HEK293 (cell line): ENCODE data around the gene GCH1.

ENCODE experiments used
- CTCF ChIA-PET: fragments of 350-600 bp; formaldehyde crosslinking; extraction: SDS; loops from one replicate; lab custom pipeline; 2021; ENCODE audit warnings: antibody characterized with exemption; lab: Yijun Ruan, JAX
- POLR2A ChIA-PET: fragments of 300-600 bp; formaldehyde crosslinking; extraction: SDS; loops from one replicate; lab custom pipeline; 2020; ENCODE audit warnings: antibody characterized with exemption, inconsistent platforms; lab: Yijun Ruan, JAX
- H3K27ac ChIP-seq: fragments of 200-500 bp; sonication (Bioruptor generic); 2 replicates; pipeline ENCODE4 v1.5.1; 2014; ENCODE audit warnings: low read depth, low read length, control low read depth, inconsistent platforms; ENCODE audit errors: extremely low read depth
- H3K36me3 ChIP-seq, 2 experiments: fragments of 200-500 bp in 1 of 2; sonication (Bioruptor generic) in 1 of 2; 1 replicate in 1 of 2; 2 replicates in 1 of 2; pipeline ENCODE4 v1.5.1; 2014 to 2017; ENCODE audit warnings: inconsistent platforms in 2 of 2, low read length in 2 of 2; ENCODE audit not compliant: control insufficient read depth in 2 of 2, insufficient read depth in 1 of 2
- H3K4me1 ChIP-seq: fragments of 200-500 bp; sonication (Bioruptor generic); 2 replicates; pipeline ENCODE4 v1.5.1; 2014; ENCODE audit warnings: mild to moderate bottlenecking, low read length, inconsistent platforms; ENCODE audit not compliant: control insufficient read depth, insufficient read depth
- H3K4me3 ChIP-seq: 2 replicates; pipeline ENCODE4 v1.5.1; 2011; ENCODE audit warnings: low read depth, mild to moderate bottlenecking, control low read depth, low read length, moderate library complexity
- H3K9me3 ChIP-seq: fragments of 200-500 bp; sonication (Bioruptor generic); 2 replicates; pipeline ENCODE4 v1.5.1; 2014; ENCODE audit warnings: low read depth, low read length, inconsistent platforms; ENCODE audit not compliant: control insufficient read depth, insufficient read depth
- AEBP2 ChIP-seq: fragments of 450-650 bp; formaldehyde crosslinking; IDR thresholded peaks from 2 replicates; pipeline ENCODE4 v1.5.1; 2016; ENCODE audit warnings: missing biosample characterization, missing genetic modification characterization, borderline replicate concordance
- ELK4 ChIP-seq: IDR thresholded peaks from 2 replicates; pipeline ENCODE4 v1.6.1; 2011; ENCODE audit warnings: mild to moderate bottlenecking, low read depth, low read length, borderline replicate concordance
- MYNN ChIP-seq: fragments of 450-650 bp; formaldehyde crosslinking; IDR thresholded peaks from 2 replicates; pipeline ENCODE4 v1.5.1; 2016; ENCODE audit warnings: missing biosample characterization, missing genetic modification characterization, borderline replicate concordance
- MZF1 ChIP-seq: fragments of 450-650 bp; formaldehyde crosslinking; IDR thresholded peaks from 2 replicates; pipeline ENCODE4 v1.5.1; 2017; ENCODE audit warnings: missing biosample characterization, missing genetic modification characterization, borderline replicate concordance
- PRDM1 ChIP-seq: fragments of 450-650 bp; formaldehyde crosslinking; IDR thresholded peaks from 2 replicates; pipeline ENCODE4; 2016; ENCODE audit warnings: missing biosample characterization, missing genetic modification characterization
- REST ChIP-seq: fragments of 450-650 bp; formaldehyde crosslinking; IDR thresholded peaks from 2 replicates; pipeline ENCODE4 v1.5.1; 2016; ENCODE audit warnings: missing biosample characterization, missing genetic modification characterization
- SCRT1 ChIP-seq: fragments of 450-650 bp; formaldehyde crosslinking; IDR thresholded peaks from 2 replicates; pipeline ENCODE4 v1.5.1; 2016; ENCODE audit warnings: missing biosample characterization, missing genetic modification characterization, borderline replicate concordance
- SCRT2 ChIP-seq: fragments of 450-650 bp; formaldehyde crosslinking; IDR thresholded peaks from 2 replicates; pipeline ENCODE4 v1.5.1; 2016; ENCODE audit warnings: missing biosample characterization, missing genetic modification characterization
- ZBTB26 ChIP-seq: fragments of 450-650 bp; formaldehyde crosslinking; optimal IDR thresholded peaks from 2 replicates; pipeline ENCODE3; 2016; ENCODE audit warnings: missing biosample characterization, mild to moderate bottlenecking, missing genetic modification characterization
- ZBTB44 ChIP-seq: fragments of 450-650 bp; IDR thresholded peaks from 2 replicates; pipeline ENCODE4 v1.5.1; 2018; ENCODE audit warnings: missing biosample characterization, mild to moderate bottlenecking, missing genetic modification characterization
- ZIC2 ChIP-seq: fragments of 450-650 bp; formaldehyde crosslinking; IDR thresholded peaks from 2 replicates; pipeline ENCODE4 v1.5.1; 2016; ENCODE audit warnings: missing biosample characterization, missing genetic modification characterization
- ZNF366 ChIP-seq: fragments of 450-650 bp; formaldehyde crosslinking; conservative IDR thresholded peaks from 2 replicates; pipeline ENCODE4 v1.5.1; 2016; ENCODE audit warnings: missing biosample characterization, missing genetic modification characterization
- ZNF514 ChIP-seq: fragments of 450-650 bp; formaldehyde crosslinking; IDR thresholded peaks from 2 replicates; pipeline ENCODE4 v1.5.1; 2016; ENCODE audit warnings: missing biosample characterization, missing genetic modification characterization
- ZNF529 ChIP-seq: fragments of 450-650 bp; formaldehyde crosslinking; IDR thresholded peaks from 2 replicates; pipeline ENCODE4 v1.5.1; 2017; ENCODE audit warnings: missing genetic modification characterization, missing biosample characterization; ENCODE audit not compliant: insufficient replicate concordance
- ZNF544 ChIP-seq: fragments of 450-650 bp; formaldehyde crosslinking; IDR thresholded peaks from 2 replicates; pipeline ENCODE4 v1.5.0; 2017; ENCODE audit warnings: missing biosample characterization, missing genetic modification characterization
- ZNF558 ChIP-seq: fragments of 450-650 bp; formaldehyde crosslinking; IDR thresholded peaks from 2 replicates; pipeline ENCODE4 v1.5.1; 2016; ENCODE audit warnings: missing biosample characterization, missing genetic modification characterization
- ZNF624 ChIP-seq: fragments of 450-650 bp; formaldehyde crosslinking; IDR thresholded peaks from 2 replicates; pipeline ENCODE4 v1.5.1; 2017; ENCODE audit warnings: missing biosample characterization, missing genetic modification characterization
- ZXDB ChIP-seq: fragments of 450-650 bp; formaldehyde crosslinking; IDR thresholded peaks from 2 replicates; pipeline ENCODE4 v1.5.1; 2016; ENCODE audit warnings: missing biosample characterization, missing genetic modification characterization

Gene GCH1

GRCh38 chr14:54864526-54864925 lies 38.1 kb downstream of the GCH1 start (continued):
- TF ChIP-seq REST (tag by site-specific recombination) (no peak), AEBP2 (tag by site-specific recombination) (no peak), ELK4 (no peak), ZXDB (no peak), MZF1 (tag by site-specific recombination) (no peak), ZNF529 (tag by site-specific recombination) (no peak), ZNF624 (tag by site-specific recombination) (no peak), ZIC2 (tag by site-specific recombination) (no peak), SCRT1 (tag by site-specific recombination) (no peak), ZNF366 (no peak), ZNF544 (tag by site-specific recombination) (no peak), ZBTB44 (tag by site-specific recombination) (no peak), ZBTB26 (tag by site-specific recombination) (no peak), SCRT2 (tag by site-specific recombination) (no peak), ZNF514 (no peak), ZNF558 (tag by site-specific recombination) (no peak)

- POLR2A ChIA-PET, result no interaction called here
- Histone ChIP-seq H3K36me3 (peaks cover 0 to 11% of the 10 kb centered on the region in 2 experiments; a peak in 2 of 3 replicates), H3K4me3 (no peak overlapping the region), H3K9me3 (no peaks in the 10 kb centered on the region), H3K4me1 (no peaks in the 10 kb centered on the region; the same call in 1 of the 2 replicates), H3K27ac (no peak overlapping the region)
- peak; percentile 46; the same call in 1 of the 2 replicates for TF ChIP-seq PRDM1 (tag by site-specific recombination)
- TF ChIP-seq MYNN, result no peak
- CTCF ChIA-PET, result no interaction called here
These were observed 44.8 kb downstream of the GCH1 start for GRCh38 chr14:54857830-54858269.
